Activated T-helper 1 cell treated with anti-CD3 and anti-CD28 coated beads, Interleukin-12 subunit alpha, Interleukin-12 subunit beta, Interleukin-2, Interleukin-4 antibody, amounts not matched to agents 30 ng/mL and 10 ng/mL and 1 ng/mL, durations not matched to agents 14 hours and 24 hours and 36 hours (primary cell): ENCODE results near the gene ZFP28. TPM values are rescaled to one million over a fixed set of nuclear protein-coding genes. Genes with fewer than 3 reads are reported as not detected.

Experiments
- DNase-seq: peaks from one replicate; pipeline ENCODE4 v3.0.0; 2021; ENCODE audit warnings: low spot score
- H3K27ac Mint-ChIP-seq: one replicate; pipeline ENCODE4 v1.8.0; 2021; ENCODE audit warnings: mild to moderate bottlenecking, mixed read lengths
- H3K27me3 Mint-ChIP-seq: one replicate; pipeline ENCODE4 v1.8.0; 2022; ENCODE audit warnings: mild to moderate bottlenecking, moderate library complexity, mixed read lengths; ENCODE audit not compliant: insufficient read depth
- H3K36me3 Mint-ChIP-seq: one replicate; pipeline ENCODE4 v1.8.0; 2021; ENCODE audit warnings: low read depth, mixed read lengths
- H3K4me1 Mint-ChIP-seq: one replicate; pipeline ENCODE4 v1.8.0; 2021; ENCODE audit warnings: low read depth, mixed read lengths
- H3K4me3 Mint-ChIP-seq: one replicate; pipeline ENCODE4 v1.8.0; 2021; ENCODE audit warnings: mild to moderate bottlenecking, moderate library complexity, mixed read lengths
- H3K9me3 Mint-ChIP-seq: one replicate; pipeline ENCODE4 v1.8.0; 2021; ENCODE audit warnings: mixed read lengths
- intact Hi-C: fragments of 100-400 bp; cut with micrococcal nuclease; formaldehyde crosslinking; loops from one replicate; pipeline ENCODE4 v1.15.1; 2024
- total RNA-seq: library from RNA; stranded (reverse); gene quantifications from 2 replicates; pipeline ENCODE4 v1.2.3, GENCODE V29; 2022

ZFP28 gene
- total RNA-seq = 1.4 and 2.8 TPM in 2 replicates

DNA sequence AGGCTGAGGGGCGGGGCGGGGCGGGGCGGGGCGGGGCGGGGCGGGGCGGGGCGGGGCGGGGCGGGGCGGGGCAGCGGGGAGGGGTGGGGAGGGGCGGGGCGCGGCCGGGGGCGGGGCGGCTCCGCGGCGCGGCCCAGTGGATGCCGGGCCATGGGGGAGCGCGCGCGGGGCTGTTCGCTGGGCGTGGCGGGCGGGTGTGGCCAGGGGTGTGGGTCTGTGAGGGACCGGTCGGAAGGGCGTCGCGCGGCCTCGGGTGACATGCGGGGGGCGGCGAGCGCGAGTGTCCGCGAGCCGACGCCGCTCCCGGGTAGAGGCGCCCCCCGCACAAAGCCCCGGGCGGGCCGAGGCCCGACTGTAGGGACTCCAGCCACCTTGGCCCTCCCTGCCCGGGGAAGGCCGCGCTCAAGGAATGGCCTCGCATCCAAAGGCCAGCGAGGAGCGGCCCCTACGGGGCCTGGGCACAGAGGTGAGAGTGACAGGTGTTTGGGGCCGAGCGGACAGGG lies at the start of gene ZFP28:
TSS of gene ZFP28 (plus strand) at position 188 of the 503 bp plus-strand sequence. CDS start at position 259, 71 bp downstream.
- Mint-ChIP-seq H3K36me3 (peaks cover 11% of the 10 kb centered on the region), H3K27me3 (no peaks in the 10 kb centered on the region), H3K27ac (peak within 1 kb of the TSS; percentile 91), H3K9me3 (peaks cover 75% of the 10 kb centered on the region), H3K4me3 (peak within 1 kb of the TSS; percentile 86), H3K4me1 (peaks cover 3% of the 10 kb centered on the region)
- intact Hi-C loops = loop anchor here (1.0 kb wide), 4 partner anchors 28 to 135 kb away; partner anchors contain the start of genes ZNF470, ZNF471, ZNF583 and ZNF71
- no peak for DNase-seq

GRCh38 chr19:56491399-56491798 lies 47.3 kb upstream of the ZFP28 start:
- H3K36me3 Mint-ChIP-seq = no peaks in the 10 kb centered on the region

GRCh38 chr19:56504581-56504980 lies 34.2 kb upstream of the ZFP28 start:
- Mint-ChIP-seq H3K27me3 (no peaks in the 10 kb centered on the region), H3K27ac (no peak overlapping the region), H3K4me3 (no peak overlapping the region), H3K9me3 (peaks cover 60% of the 10 kb centered on the region), H3K4me1 (no peaks in the 10 kb centered on the region), H3K36me3 (no peaks in the 10 kb centered on the region)
- DNase-seq = no peak
- intact Hi-C loops = no loop called here

More at GRCh38 chr19:56491399-56491798, 47.3 kb upstream of the ZFP28 start:
- Mint-ChIP-seq H3K4me1 (no peaks in the 10 kb centered on the region), H3K9me3 (peaks cover 75% of the 10 kb centered on the region), H3K4me3 (no peak overlapping the region), H3K27me3 (no peaks in the 10 kb centered on the region), H3K27ac (no peak overlapping the region)
- DNase-seq = no peak
- intact Hi-C loops = no loop called here

DNA sequence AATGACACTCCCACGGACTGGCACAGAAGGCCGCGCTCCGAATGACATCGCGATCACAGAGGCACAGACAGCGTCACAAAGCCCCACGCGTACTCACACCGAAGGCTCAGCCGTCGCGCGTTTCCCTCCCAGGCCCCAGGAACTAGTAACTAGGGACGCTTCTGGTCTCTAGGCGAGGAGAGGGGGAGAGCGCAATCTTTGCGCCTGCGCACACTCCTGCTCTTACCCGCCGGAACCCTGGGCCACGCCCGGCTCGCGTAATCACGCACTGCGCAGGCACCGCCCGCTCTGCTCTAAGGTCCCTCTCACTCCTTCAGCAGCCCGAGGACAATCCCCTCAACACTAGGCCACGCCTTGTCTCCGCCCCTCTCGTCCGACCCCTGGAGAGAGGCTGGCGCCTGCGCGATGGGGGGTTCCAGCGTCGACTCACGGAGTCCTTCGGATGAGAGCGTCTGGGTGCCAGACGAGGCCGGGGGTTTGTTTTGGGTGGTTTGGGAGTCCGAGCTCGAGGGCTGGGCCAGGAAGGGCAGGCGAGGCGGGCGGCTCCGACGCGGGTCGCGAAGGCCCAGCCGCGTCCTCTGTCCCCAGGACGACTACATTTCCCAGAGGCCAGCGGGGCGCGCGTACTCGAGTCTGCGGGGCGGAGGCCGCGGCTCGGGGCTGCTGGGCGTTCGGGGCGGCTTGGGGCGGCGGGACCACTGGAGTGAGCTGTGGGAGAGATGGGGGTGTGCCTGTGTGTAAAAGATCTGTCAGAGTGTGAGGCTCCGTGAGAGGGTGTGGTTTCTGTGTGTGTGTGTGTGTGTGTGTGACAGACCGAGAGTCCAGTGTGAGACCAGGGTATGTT lies 31.1 kb upstream of the ZFP28 start, which contains the start of gene ZNF471:
TSS of gene ZNF471 (plus strand) at position 410 of the 844 bp plus-strand sequence. CDS start 3,717 bp downstream, outside the sequence.
- peak; percentile 44 for DNase-seq
- Mint-ChIP-seq H3K36me3 (no peaks in the 10 kb centered on the region), H3K27me3 (no peaks in the 10 kb centered on the region), H3K4me3 (peak within 1 kb of the TSS; percentile 37), H3K4me1 (no peaks in the 10 kb centered on the region), H3K27ac (no peak within 1 kb of the TSS), H3K9me3 (peaks cover 32% of the 10 kb centered on the region)
- intact Hi-C loops = loop anchor here (1.0 kb wide), 1 partner anchor 31 kb away; the partner anchor contains the start of gene ZFP28

GRCh38 chr19:56508290-56508778 lies 30.4 kb upstream of the ZFP28 start:
- Mint-ChIP-seq H3K4me1 (no peaks in the 10 kb centered on the region), H3K27ac (no peak overlapping the region), H3K4me3 (no peak overlapping the region), H3K9me3 (peaks cover 32% of the 10 kb centered on the region), H3K27me3 (no peaks in the 10 kb centered on the region), H3K36me3 (no peaks in the 10 kb centered on the region)
- intact Hi-C loops = no loop called here
- no peak for DNase-seq

DNA sequence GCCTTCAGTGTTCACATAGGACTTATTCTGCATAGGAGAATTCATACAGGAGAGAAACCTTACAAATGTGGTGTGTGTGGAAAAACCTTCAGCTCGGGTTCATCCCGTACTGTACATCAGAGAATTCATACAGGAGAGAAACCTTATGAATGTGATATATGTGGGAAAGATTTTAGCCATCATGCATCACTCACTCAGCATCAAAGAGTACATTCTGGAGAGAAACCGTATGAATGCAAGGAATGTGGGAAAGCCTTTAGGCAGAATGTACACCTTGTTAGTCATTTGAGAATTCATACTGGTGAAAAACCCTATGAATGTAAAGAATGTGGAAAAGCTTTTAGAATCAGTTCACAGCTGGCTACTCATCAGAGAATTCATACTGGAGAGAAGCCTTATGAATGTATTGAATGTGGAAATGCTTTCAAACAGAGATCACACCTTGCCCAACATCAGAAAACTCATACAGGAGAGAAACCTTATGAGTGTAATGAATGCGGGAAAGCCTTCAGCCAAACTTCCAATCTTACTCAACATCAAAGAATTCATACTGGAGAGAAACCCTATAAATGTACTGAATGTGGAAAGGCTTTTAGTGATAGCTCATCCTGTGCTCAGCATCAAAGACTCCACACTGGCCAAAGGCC lies 13.4 kb upstream of the ZFP28 start:
- no peaks in the 10 kb centered on the region for H3K4me1 Mint-ChIP-seq
- intact Hi-C loops = no loop called here
- no peak overlapping the region for H3K4me3 Mint-ChIP-seq
- peaks cover 82% of the 10 kb centered on the region for H3K9me3 Mint-ChIP-seq
- DNase-seq = no peak
- no peaks in the 10 kb centered on the region for H3K27me3 Mint-ChIP-seq
- H3K27ac Mint-ChIP-seq = no peak overlapping the region
- peaks cover 1% of the 10 kb centered on the region for H3K36me3 Mint-ChIP-seq

DNA sequence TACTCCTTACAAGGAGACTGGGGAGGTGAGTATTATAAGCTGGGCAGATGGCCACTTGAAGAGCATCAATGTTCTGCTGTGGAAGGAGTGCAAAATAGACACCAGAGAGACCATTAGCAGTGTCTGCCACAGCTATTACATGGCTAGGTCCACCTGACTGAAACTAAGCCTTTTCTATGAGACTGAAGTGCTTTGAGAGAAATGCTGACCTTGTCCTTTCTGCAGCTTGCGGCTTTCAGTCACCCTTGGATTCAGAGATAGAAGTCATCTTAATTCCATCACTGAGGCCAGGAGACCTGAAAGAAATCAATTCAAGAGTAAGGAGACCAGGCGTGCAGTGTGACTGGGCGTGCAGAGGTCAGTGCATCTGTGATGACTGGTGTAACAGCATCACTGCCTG lies 1.3 kb upstream of the ZFP28 start:
- intact Hi-C loops = no loop called here
- Mint-ChIP-seq H3K9me3 (peaks cover 77% of the 10 kb centered on the region), H3K27ac (peak overlapping the region; percentile 21), H3K4me1 (peaks cover 3% of the 10 kb centered on the region), H3K4me3 (peak overlapping the region; percentile 86), H3K36me3 (peaks cover 11% of the 10 kb centered on the region), H3K27me3 (no peaks in the 10 kb centered on the region)
- no peak for DNase-seq

DNA sequence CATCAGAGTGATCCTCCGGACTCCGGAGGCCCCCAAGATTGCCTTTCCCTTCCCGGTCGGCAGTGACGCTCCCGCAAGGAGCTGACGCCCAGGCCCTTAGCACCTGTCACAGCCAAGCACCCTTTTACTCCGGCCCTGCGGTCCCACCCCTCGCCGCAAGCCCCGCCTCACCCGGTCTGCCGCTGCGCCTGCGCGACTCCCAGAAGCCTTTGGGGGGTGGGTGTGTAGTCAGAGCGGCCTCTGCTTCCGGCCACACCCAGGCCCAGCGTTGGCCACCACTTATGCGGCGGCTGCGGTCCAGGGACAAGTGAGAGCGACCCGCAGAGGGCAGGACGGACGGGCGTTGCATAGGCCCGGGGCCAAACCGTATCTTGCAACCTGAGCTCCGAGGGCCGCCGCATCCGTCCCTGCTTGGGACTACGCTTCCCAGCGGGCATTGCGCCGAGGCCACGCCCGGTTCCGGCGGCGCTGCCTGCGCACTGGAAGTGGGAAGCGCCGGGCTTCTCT lies 441 bp upstream of the ZFP28 start:
- Mint-ChIP-seq H3K36me3 (peaks cover 11% of the 10 kb centered on the region), H3K4me3 (peak overlapping the region; percentile 86), H3K4me1 (peaks cover 3% of the 10 kb centered on the region), H3K27me3 (no peaks in the 10 kb centered on the region), H3K9me3 (peaks cover 74% of the 10 kb centered on the region), H3K27ac (peak overlapping the region; percentile 91)
- intact Hi-C loops = loop anchor here (1.0 kb wide), 4 partner anchors 29 to 134 kb away; partner anchors contain the start of genes ZNF470, ZNF471, ZNF583 and ZNF71
- peak; percentile 79 for DNase-seq

DNA sequence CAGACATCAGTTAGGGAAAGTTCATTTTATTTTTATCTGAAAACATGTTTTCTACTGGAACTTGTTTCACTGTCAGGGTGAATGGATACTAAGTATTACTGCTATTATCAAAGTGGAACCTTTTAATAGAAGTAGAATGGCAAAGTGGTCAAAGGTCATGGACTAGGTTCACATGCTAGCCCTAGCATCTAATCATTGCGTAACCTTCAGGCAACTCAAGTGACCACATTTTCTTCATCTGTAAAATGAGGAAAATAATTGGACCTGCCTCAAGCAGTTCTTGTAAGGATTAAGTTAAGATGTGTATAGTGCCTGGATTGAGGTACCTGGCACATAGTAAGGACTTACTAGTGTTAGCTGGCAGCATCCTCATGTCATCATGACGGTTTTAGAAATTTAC lies 5.0 kb downstream of the ZFP28 start:
- no peak for DNase-seq
- intact Hi-C loops = no loop called here
- Mint-ChIP-seq H3K27ac (no peak overlapping the region), H3K9me3 (peaks cover 64% of the 10 kb centered on the region), H3K36me3 (peaks cover 14% of the 10 kb centered on the region), H3K4me3 (no peak overlapping the region), H3K27me3 (no peaks in the 10 kb centered on the region), H3K4me1 (no peaks in the 10 kb centered on the region)

DNA sequence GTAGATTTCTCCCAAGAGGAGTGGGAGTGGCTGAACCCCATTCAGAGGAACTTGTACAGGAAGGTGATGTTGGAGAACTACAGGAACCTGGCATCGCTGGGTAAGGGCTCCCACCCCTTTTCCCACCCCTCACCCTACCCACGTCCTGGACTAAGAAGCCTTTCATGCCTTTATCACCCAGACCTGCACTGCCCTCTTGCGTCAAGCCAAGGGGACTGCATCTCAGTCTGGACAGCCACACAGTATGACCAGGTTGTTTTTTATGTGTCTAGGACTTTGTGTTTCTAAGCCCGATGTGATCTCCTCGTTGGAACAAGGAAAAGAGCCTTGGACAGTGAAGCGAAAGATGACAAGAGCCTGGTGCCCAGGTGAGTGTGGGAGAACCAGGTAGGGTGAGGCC lies 8.8 kb downstream of the ZFP28 start:
- peaks cover 15% of the 10 kb centered on the region for H3K36me3 Mint-ChIP-seq
- no peak overlapping the region for H3K27ac Mint-ChIP-seq
- intact Hi-C loops = no loop called here
- H3K9me3 Mint-ChIP-seq = peaks cover 51% of the 10 kb centered on the region
- no peak for DNase-seq
- no peak overlapping the region for H3K4me3 Mint-ChIP-seq
- no peaks in the 10 kb centered on the region for H3K4me1 Mint-ChIP-seq
- no peaks in the 10 kb centered on the region for H3K27me3 Mint-ChIP-seq

GRCh38 chr19:56554272-56554869 lies 15.6 kb downstream of the ZFP28 start:
- DNase-seq = no peak
- H3K27me3 Mint-ChIP-seq = no peaks in the 10 kb centered on the region
- H3K27ac Mint-ChIP-seq = no peak overlapping the region
- H3K4me3 Mint-ChIP-seq = no peak overlapping the region
- H3K36me3 Mint-ChIP-seq = peaks cover 11% of the 10 kb centered on the region
- H3K9me3 Mint-ChIP-seq = peaks cover 64% of the 10 kb centered on the region
- H3K4me1 Mint-ChIP-seq = no peaks in the 10 kb centered on the region
- intact Hi-C loops = no loop called here

DNA sequence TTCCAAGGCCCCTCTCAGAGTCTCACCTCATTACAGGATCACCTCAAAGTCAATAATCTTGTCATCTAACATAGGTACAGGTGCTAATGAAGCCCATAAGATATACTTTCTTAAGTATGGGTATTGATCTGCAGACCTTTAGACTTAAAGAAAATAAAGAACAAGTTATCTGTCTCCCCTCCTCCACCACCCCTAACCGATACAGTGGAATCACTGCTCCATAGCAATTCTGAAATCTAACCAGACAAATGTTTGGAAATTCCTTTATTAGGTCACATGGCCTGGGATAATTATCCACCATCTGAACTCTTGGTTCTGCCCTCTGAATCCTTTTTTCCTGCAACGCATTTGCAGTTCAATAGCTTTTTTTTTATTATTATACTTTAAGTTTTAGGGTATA lies 24.0 kb downstream of the ZFP28 start:
- Mint-ChIP-seq H3K27ac (no peak overlapping the region), H3K4me3 (no peak overlapping the region), H3K4me1 (no peaks in the 10 kb centered on the region), H3K36me3 (peaks cover 2% of the 10 kb centered on the region), H3K27me3 (no peaks in the 10 kb centered on the region), H3K9me3 (peaks cover 94% of the 10 kb centered on the region)
- no peak for DNase-seq
- intact Hi-C loops = no loop called here
